ENCODE data around the gene HOXB3.
"Not testable (repeated sequence)": the region's sequence is repeated elsewhere in the genome, so short reads cannot be mapped to it uniquely, and the experiment has no call there.

The HOXB3 gene

GRCh38 chr17:48522031-48522653, 67.9 kb downstream of the HOXB3 start:
- no peak for DNase-seq

GRCh38 chr17:48520631-48521079, 69.4 kb downstream of the HOXB3 start:
- no peak for DNase-seq

GRCh38 chr17:48519427-48519826, 70.6 kb downstream of the HOXB3 start:
- DNase-seq: no peak

GRCh38 chr17:48517478-48517877, 72.6 kb downstream of the HOXB3 start:
- no peak for DNase-seq

GRCh38 chr17:48515925-48516900, 73.8 kb downstream of the HOXB3 start:
- DNase-seq: no peak

GRCh38 chr17:48514477-48514876, 75.6 kb downstream of the HOXB3 start:
- DNase-seq: no peak

- no peak for DNase-seq
Measured at GRCh38 chr17:48513666-48514455, 76.2 kb downstream of the HOXB3 start.

- DNase-seq: peak in 1 of 2 donors; percentile 44
Measured at GRCh38 chr17:48513097-48513496, 76.9 kb downstream of the HOXB3 start.

- DNase-seq: peak in 1 of 2 donors; percentile 48
Measured at GRCh38 chr17:48510761-48511604, 79.1 kb downstream of the HOXB3 start.

GRCh38 chr17:48510381-48510760, 79.7 kb downstream of the HOXB3 start:
- DNase-seq: no peak

- DNase-seq: not testable (repeated sequence)
Measured at GRCh38 chr17:48509708-48510107, 80.3 kb downstream of the HOXB3 start.

- DNase-seq: no peak
Measured at GRCh38 chr17:48506246-48506645, 83.8 kb downstream of the HOXB3 start.

GRCh38 chr17:48505788-48506187, 84.3 kb downstream of the HOXB3 start:
- peak; percentile 58 to 68 for DNase-seq

GRCh38 chr17:48504953-48505352, 85.1 kb downstream of the HOXB3 start:
- DNase-seq: no peak

- no peak for DNase-seq
Measured at GRCh38 chr17:48503747-48504146, 86.3 kb downstream of the HOXB3 start.

GRCh38 chr17:48502901-48503300, 87.1 kb downstream of the HOXB3 start:
- no peak for DNase-seq

- no peak for DNase-seq
Measured at GRCh38 chr17:48502312-48502711, 87.7 kb downstream of the HOXB3 start.

- no peak for DNase-seq
Measured at GRCh38 chr17:48500435-48501426, 89.3 kb downstream of the HOXB3 start.

GRCh38 chr17:48499735-48500434, 90.2 kb downstream of the HOXB3 start:
- no peak for DNase-seq

- no peak for DNase-seq
Measured at GRCh38 chr17:48499248-48499647, 90.8 kb downstream of the HOXB3 start.

Data from CD4-positive, alpha-beta T cell treated with Interleukin-1 beta for 1 hour (primary cell).